ENCODE results near the gene PLP1. TPM values are rescaled to one million over a fixed set of nuclear protein-coding genes. Genes with fewer than 3 reads are reported as not detected.

PLP1 gene
- total and polyA plus RNA-seq, 2 of the 8 experiments (the other 6 are each of a cell fraction or from before 2014, with no cell fraction given): 49.2 to 218 TPM

DNA sequence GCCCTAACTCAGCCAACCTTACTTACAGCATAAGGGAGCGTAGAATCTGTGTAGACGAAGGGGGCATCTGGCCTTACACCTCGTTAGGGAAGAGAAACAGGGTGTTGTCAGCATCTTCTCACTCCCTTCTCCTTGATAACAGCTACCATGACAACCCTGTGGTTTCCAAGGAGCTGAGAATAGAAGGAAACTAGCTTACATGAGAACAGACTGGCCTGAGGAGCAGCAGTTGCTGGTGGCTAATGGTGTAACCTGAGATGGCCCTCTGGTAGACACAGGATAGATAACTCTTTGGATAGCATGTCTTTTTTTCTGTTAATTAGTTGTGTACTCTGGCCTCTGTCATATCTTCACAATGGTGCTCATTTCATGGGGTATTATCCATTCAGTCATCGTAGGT lies 14.6 kb downstream of the PLP1 start (continued):
- TF ChIP-seq, protein P1, sequence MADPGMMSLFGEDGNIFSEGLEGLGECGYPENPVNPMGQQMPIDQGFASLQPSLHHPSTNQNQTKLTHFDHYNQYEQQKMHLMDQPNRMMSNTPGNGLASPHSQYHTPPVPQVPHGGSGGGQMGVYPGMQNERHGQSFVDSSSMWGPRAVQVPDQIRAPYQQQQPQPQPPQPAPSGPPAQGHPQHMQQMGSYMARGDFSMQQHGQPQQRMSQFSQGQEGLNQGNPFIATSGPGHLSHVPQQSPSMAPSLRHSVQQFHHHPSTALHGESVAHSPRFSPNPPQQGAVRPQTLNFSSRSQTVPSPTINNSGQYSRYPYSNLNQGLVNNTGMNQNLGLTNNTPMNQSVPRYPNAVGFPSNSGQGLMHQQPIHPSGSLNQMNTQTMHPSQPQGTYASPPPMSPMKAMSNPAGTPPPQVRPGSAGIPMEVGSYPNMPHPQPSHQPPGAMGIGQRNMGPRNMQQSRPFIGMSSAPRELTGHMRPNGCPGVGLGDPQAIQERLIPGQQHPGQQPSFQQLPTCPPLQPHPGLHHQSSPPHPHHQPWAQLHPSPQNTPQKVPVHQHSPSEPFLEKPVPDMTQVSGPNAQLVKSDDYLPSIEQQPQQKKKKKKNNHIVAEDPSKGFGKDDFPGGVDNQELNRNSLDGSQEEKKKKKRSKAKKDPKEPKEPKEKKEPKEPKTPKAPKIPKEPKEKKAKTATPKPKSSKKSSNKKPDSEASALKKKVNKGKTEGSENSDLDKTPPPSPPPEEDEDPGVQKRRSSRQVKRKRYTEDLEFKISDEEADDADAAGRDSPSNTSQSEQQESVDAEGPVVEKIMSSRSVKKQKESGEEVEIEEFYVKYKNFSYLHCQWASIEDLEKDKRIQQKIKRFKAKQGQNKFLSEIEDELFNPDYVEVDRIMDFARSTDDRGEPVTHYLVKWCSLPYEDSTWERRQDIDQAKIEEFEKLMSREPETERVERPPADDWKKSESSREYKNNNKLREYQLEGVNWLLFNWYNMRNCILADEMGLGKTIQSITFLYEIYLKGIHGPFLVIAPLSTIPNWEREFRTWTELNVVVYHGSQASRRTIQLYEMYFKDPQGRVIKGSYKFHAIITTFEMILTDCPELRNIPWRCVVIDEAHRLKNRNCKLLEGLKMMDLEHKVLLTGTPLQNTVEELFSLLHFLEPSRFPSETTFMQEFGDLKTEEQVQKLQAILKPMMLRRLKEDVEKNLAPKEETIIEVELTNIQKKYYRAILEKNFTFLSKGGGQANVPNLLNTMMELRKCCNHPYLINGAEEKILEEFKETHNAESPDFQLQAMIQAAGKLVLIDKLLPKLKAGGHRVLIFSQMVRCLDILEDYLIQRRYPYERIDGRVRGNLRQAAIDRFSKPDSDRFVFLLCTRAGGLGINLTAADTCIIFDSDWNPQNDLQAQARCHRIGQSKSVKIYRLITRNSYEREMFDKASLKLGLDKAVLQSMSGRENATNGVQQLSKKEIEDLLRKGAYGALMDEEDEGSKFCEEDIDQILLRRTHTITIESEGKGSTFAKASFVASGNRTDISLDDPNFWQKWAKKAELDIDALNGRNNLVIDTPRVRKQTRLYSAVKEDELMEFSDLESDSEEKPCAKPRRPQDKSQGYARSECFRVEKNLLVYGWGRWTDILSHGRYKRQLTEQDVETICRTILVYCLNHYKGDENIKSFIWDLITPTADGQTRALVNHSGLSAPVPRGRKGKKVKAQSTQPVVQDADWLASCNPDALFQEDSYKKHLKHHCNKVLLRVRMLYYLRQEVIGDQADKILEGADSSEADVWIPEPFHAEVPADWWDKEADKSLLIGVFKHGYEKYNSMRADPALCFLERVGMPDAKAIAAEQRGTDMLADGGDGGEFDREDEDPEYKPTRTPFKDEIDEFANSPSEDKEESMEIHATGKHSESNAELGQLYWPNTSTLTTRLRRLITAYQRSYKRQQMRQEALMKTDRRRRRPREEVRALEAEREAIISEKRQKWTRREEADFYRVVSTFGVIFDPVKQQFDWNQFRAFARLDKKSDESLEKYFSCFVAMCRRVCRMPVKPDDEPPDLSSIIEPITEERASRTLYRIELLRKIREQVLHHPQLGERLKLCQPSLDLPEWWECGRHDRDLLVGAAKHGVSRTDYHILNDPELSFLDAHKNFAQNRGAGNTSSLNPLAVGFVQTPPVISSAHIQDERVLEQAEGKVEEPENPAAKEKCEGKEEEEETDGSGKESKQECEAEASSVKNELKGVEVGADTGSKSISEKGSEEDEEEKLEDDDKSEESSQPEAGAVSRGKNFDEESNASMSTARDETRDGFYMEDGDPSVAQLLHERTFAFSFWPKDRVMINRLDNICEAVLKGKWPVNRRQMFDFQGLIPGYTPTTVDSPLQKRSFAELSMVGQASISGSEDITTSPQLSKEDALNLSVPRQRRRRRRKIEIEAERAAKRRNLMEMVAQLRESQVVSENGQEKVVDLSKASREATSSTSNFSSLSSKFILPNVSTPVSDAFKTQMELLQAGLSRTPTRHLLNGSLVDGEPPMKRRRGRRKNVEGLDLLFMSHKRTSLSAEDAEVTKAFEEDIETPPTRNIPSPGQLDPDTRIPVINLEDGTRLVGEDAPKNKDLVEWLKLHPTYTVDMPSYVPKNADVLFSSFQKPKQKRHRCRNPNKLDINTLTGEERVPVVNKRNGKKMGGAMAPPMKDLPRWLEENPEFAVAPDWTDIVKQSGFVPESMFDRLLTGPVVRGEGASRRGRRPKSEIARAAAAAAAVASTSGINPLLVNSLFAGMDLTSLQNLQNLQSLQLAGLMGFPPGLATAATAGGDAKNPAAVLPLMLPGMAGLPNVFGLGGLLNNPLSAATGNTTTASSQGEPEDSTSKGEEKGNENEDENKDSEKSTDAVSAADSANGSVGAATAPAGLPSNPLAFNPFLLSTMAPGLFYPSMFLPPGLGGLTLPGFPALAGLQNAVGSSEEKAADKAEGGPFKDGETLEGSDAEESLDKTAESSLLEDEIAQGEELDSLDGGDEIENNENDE (IDR thresholded peaks at IDR 0.05; ENCODE audit: insufficient replicate concordance, low read length): no peak
- TF ChIP-seq RFX5 (IDR thresholded peaks at IDR 0.05; ENCODE audit: borderline replicate concordance, low read depth, low read length): no peak
- TF ChIP-seq, protein P2, sequence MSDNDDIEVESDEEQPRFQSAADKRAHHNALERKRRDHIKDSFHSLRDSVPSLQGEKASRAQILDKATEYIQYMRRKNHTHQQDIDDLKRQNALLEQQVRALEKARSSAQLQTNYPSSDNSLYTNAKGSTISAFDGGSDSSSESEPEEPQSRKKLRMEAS (IDR thresholded peaks at IDR 0.05): no peak
- TF ChIP-seq KDM5A (IDR thresholded peaks at IDR 0.05; ENCODE audit: low read length): no peak
- TF ChIP-seq YY1 (IDR thresholded peaks at IDR 0.05; ENCODE audit: low read depth, low read length): no peak
- TF ChIP-seq CHD2 (IDR thresholded peaks at IDR 0.05; ENCODE audit: low read length): no peak
- no peak for TF ChIP-seq SIRT6 (IDR thresholded peaks at IDR 0.05; ENCODE audit: low read length)
- TF ChIP-seq TBP (IDR thresholded peaks at IDR 0.05; ENCODE audit: low read depth, low read length): no peak
- no peak for TF ChIP-seq SAP30 (IDR thresholded peaks at IDR 0.05; ENCODE audit: insufficient read depth, insufficient replicate concordance, low read length)
- no peak for TF ChIP-seq CTBP2 (IDR thresholded peaks at IDR 0.05; ENCODE audit: borderline replicate concordance, insufficient read depth, insufficient read length, low read length)
- no peak for TF ChIP-seq CHD1 (IDR thresholded peaks at IDR 0.05; ENCODE audit: low read depth, low read length)
- no peak for TF ChIP-seq POLR2A (IDR thresholded peaks at IDR 0.05; ENCODE audit: control extremely low read depth in 1 of 2, low read depth in 2 of 2, low read length in 2 of 2)
